Measurements from ENCODE around the gene CFAP300.

Gene CFAP300

DNA sequence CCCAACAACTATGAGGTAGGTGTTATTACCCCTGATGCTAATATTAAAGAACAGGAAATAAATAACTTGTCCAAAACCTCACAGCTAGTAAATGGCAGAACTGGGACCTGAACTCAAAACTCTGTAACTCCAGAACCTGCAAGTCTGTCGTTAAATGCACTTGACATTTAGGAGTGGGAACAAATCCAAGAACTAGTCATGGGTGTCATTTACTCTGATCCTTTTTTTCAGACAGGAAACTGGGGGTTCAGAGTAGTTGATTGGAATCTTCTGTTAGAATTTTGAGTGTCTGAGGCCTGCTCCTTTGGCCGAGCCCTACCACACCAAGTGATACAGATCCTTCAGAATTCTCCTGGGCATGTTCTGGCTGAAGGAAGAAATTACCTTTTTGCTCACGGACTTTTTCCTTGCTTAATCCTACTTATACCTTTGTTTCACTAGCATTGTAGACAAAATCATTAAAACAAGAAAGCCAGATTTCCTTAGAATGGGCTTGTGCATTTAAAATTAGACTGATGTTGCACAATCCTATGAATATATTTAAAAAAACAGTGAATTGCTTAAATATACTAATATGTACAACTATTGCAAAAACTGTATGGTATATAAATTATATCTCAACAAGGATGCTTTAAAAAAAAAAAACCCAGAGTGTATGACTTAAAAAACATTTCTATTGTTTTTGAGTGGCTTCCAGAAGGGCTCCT is 61.6 kb downstream of the CFAP300 start:
- TF ChIP-seq, protein P1, sequence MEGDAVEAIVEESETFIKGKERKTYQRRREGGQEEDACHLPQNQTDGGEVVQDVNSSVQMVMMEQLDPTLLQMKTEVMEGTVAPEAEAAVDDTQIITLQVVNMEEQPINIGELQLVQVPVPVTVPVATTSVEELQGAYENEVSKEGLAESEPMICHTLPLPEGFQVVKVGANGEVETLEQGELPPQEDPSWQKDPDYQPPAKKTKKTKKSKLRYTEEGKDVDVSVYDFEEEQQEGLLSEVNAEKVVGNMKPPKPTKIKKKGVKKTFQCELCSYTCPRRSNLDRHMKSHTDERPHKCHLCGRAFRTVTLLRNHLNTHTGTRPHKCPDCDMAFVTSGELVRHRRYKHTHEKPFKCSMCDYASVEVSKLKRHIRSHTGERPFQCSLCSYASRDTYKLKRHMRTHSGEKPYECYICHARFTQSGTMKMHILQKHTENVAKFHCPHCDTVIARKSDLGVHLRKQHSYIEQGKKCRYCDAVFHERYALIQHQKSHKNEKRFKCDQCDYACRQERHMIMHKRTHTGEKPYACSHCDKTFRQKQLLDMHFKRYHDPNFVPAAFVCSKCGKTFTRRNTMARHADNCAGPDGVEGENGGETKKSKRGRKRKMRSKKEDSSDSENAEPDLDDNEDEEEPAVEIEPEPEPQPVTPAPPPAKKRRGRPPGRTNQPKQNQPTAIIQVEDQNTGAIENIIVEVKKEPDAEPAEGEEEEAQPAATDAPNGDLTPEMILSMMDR (IDR thresholded peaks at IDR 0.05; ENCODE audit: low read depth, low read length) = no peak
- DNase-seq = no peak
- no peaks in the 10 kb centered on the region for H3K9me3 ChIP-seq (ENCODE audit: severe bottlenecking)
- H3K4me3 ChIP-seq (ENCODE audit: low read depth, low read length) = no peak overlapping the region
- peaks cover 15% of the 10 kb centered on the region for H3K27me3 ChIP-seq (ENCODE audit: insufficient read depth, low read depth, severe bottlenecking)
- H3K27ac ChIP-seq = no peak overlapping the region
- no peaks in the 10 kb centered on the region for H3K36me3 ChIP-seq

DNA sequence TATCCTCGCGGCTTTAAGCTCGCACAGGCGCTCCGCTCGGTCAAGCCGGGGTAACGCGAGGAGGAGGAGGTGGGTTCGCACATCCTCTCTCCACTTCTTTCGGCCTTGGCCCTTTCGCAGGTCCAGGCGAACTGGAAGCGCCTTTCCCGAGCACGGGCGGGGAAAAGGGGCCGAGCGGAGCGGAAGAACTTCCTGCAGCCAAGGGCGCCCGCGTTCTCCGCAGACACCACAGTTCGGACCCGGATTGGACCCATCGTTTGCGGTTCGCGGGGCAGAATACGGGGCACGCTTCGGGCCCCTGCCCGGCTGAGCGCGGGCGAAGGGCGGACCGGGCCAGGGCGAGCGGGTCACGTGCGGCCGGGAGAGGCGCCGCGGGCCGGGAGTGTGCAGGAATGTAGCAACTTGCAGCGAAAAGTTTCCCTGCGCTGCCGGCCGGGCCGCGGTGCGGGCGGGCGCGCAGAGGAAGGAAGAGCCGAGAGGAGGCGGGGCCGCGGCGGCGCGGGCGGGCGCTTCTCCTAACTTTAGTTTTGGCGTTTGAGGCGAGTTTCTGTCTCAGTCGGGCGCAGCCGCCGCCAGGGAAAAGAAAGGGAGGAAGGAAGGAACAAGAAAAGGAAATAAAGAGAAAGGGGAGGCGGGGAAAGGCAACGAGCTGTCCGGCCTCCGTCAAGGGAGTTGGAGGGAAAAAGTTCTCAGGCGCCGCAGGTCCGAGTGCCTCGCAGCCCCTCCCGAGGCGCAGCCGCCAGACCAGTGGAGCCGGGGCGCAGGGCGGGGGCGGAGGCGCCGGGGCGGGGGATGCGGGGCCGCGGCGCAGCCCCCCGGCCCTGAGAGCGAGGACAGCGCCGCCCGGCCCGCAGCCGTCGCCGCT is 62.9 kb downstream of the CFAP300 start, which contains the start of gene YAP1:
Gene YAP1 (plus strand): TSS at position 552 of the 865 bp plus-strand sequence. CDS start 402 bp downstream, outside the sequence.
- H3K36me3 ChIP-seq = no peaks in the 10 kb centered on the region
- H3K9me3 ChIP-seq (ENCODE audit: severe bottlenecking) = no peaks in the 10 kb centered on the region
- H3K27me3 ChIP-seq (ENCODE audit: insufficient read depth, low read depth, severe bottlenecking) = peaks cover 15% of the 10 kb centered on the region
- peak; percentile 73 for DNase-seq
- H3K27ac ChIP-seq = no peak within 1 kb of the TSS
- TF ChIP-seq, protein P1 (IDR thresholded peaks at IDR 0.05; ENCODE audit: low read depth, low read length) = no peak
- peak within 1 kb of the TSS; percentile 55 for H3K4me3 ChIP-seq (ENCODE audit: low read depth, low read length)

DNA sequence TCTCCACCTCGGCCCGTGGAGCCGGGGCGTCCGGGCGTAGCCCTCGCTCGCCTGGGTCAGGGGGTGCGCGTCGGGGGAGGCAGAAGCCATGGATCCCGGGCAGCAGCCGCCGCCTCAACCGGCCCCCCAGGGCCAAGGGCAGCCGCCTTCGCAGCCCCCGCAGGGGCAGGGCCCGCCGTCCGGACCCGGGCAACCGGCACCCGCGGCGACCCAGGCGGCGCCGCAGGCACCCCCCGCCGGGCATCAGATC is 63.4 kb downstream of the CFAP300 start:
- no peak for DNase-seq
- Histone ChIP-seq H3K9me3 (ENCODE audit: severe bottlenecking) (no peaks in the 10 kb centered on the region), H3K27ac (no peak overlapping the region), H3K36me3 (no peaks in the 10 kb centered on the region), H3K4me3 (ENCODE audit: low read depth, low read length) (peak overlapping the region; percentile 55), H3K27me3 (ENCODE audit: insufficient read depth, low read depth, severe bottlenecking) (peaks cover 15% of the 10 kb centered on the region)
- TF ChIP-seq, protein P1 (IDR thresholded peaks at IDR 0.05; ENCODE audit: low read depth, low read length) = no peak

DNA sequence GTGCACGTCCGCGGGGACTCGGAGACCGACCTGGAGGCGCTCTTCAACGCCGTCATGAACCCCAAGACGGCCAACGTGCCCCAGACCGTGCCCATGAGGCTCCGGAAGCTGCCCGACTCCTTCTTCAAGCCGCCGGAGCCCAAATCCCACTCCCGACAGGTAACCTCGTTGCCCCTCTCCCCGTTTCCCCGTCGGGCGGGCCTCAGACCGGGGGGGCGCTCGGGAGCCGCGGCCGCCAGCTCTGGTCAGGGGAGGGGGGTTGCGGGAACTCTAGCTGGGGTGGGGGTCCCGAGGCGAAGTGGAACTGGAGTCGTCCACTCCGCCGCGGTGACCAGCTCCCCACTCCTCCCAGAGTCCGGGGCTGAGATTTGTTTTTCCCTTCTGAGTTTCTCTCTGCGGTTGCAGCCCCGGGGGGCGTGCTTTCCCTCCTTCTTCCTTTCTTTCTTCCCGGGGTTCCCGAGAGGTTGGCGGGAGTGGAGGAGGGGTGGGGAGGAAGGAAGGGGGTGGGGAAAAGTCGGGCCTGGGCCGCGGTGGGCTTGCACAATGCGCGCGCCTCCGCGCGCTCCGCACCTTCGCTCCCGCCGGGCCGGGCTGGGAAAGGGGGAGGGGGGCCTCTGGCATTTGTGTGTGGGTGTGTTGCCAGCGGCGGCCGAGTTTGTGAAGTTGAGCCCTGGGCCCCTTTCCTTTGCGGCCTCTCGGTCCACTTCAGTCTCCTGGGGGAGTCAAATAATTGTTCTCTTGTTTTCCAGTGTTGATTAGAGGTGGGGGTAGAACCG is 64.0 kb downstream of the CFAP300 start:
- Histone ChIP-seq H3K4me3 (ENCODE audit: low read depth, low read length) (peak overlapping the region; percentile 55), H3K27ac (no peak overlapping the region), H3K36me3 (no peaks in the 10 kb centered on the region)

DNA sequence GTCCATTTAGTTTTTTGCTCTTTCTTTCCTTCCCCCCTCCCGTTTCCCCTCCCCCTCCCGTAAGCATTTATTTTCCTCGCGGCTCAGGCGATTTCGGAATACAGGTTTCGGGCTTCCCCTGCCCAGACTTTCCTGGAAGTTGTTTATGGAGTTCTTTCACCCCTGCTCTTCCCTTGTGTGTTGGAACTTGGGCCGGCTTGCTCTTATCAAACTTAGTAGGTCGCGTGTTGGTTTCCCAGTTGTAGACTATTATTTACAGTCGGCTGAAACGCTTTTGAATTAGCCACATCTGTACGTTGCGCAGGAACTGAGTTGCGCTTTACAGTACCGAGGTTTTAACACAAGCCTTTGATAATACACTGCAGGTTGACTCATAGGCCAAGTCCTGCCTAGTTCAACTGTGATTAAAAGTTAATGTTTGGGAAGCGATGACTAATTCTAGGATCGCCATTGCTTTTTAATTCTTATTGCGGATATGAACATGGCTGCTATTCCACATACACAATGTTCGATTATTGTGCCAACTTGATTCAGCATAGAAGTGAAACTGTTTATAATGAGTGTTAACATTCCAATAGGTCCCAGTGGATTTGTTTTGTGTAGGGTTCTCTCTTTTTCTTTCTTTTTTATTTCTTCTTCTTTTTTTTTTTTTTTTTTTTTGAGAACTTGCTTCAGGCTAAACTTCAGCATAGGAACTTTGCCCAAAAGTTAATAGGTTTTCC is 64.7 kb downstream of the CFAP300 start:
- peak overlapping the region; percentile 55 for H3K4me3 ChIP-seq (ENCODE audit: low read depth, low read length)
- TF ChIP-seq, protein P1 (IDR thresholded peaks at IDR 0.05; ENCODE audit: low read depth, low read length) = no peak
- no peak overlapping the region for H3K27ac ChIP-seq
- H3K36me3 ChIP-seq = no peaks in the 10 kb centered on the region
- no peak for DNase-seq
- H3K27me3 ChIP-seq (ENCODE audit: insufficient read depth, low read depth, severe bottlenecking) = peaks cover 15% of the 10 kb centered on the region
- no peaks in the 10 kb centered on the region for H3K9me3 ChIP-seq (ENCODE audit: severe bottlenecking)

More for the DNA sequence above, 64.0 kb downstream of the CFAP300 start:
- peak; percentile 44 for DNase-seq
- H3K27me3 ChIP-seq (ENCODE audit: insufficient read depth, low read depth, severe bottlenecking) = peaks cover 15% of the 10 kb centered on the region
- TF ChIP-seq, protein P1 (IDR thresholded peaks at IDR 0.05; ENCODE audit: low read depth, low read length) = no peak
- H3K9me3 ChIP-seq (ENCODE audit: severe bottlenecking) = no peaks in the 10 kb centered on the region
